ENCODE results near the gene TRMT61A.

Gene TRMT61A

GRCh38 chr14:103543140-103543539 is 14.1 kb downstream of the TRMT61A start:
- H4K20me1 ChIP-seq (ENCODE audit: low read depth, low read length), result no peaks in the 10 kb centered on the region

GRCh38 chr14:103543721-103544387 is 14.9 kb downstream of the TRMT61A start:
- Histone ChIP-seq H2AFZ (ENCODE audit: low read depth, low read length, severe bottlenecking) (no peak overlapping the region), H3K9me3 (ENCODE audit: insufficient read depth, low read length) (no peaks in the 10 kb centered on the region), H3K9ac (ENCODE audit: low read length) (no peak overlapping the region), H3K4me3 (ENCODE audit: insufficient read depth, low read length, poor library complexity, severe bottlenecking) (no peak overlapping the region), H3K9me2 (replicated peaks; ENCODE audit: insufficient read depth, low read length) (no peaks in the 10 kb centered on the region), H3K36me3 (ENCODE audit: low read length) (no peaks in the 10 kb centered on the region), H3K27ac (ENCODE audit: low read depth, low read length) (no peak overlapping the region), H4K20me1 (ENCODE audit: low read depth, low read length) (no peaks in the 10 kb centered on the region), H3F3A (ENCODE audit: insufficient read depth) (no peaks in the 10 kb centered on the region), H3K79me2 (ENCODE audit: insufficient read depth, low read length) (no peaks in the 10 kb centered on the region), H3K4me2 (ENCODE audit: low read depth, low read length, poor library complexity, severe bottlenecking) (no peak overlapping the region), H3K27me3 (ENCODE audit: low read length) (no peaks in the 10 kb centered on the region)
- TF ChIP-seq EZH2phosphoT487 (conservative IDR thresholded peaks at IDR 0.05; ENCODE audit: low read length) (no peak), CTCF (IDR thresholded peaks at IDR 0.05; ENCODE audit: insufficient read depth, low read length, poor library complexity, severe bottlenecking) (no peak)

More at GRCh38 chr14:103543140-103543539, 14.1 kb downstream of the TRMT61A start:
- H3K36me3 ChIP-seq (ENCODE audit: low read length), result no peaks in the 10 kb centered on the region
- H3K9me2 ChIP-seq (replicated peaks; ENCODE audit: insufficient read depth, low read length), result no peaks in the 10 kb centered on the region
- H3K4me2 ChIP-seq (ENCODE audit: low read depth, low read length, poor library complexity, severe bottlenecking), result no peak overlapping the region
- no peaks in the 10 kb centered on the region for H3F3A ChIP-seq (ENCODE audit: insufficient read depth)
- no peak overlapping the region for H3K4me3 ChIP-seq (ENCODE audit: insufficient read depth, low read length, poor library complexity, severe bottlenecking)
- no peak overlapping the region for H2AFZ ChIP-seq (ENCODE audit: low read depth, low read length, severe bottlenecking)
- no peaks in the 10 kb centered on the region for H3K9me3 ChIP-seq (ENCODE audit: insufficient read depth, low read length)
- no peaks in the 10 kb centered on the region for H3K79me2 ChIP-seq (ENCODE audit: insufficient read depth, low read length)
- TF ChIP-seq CTCF (IDR thresholded peaks at IDR 0.05; ENCODE audit: insufficient read depth, low read length, poor library complexity, severe bottlenecking) (no peak), EZH2phosphoT487 (conservative IDR thresholded peaks at IDR 0.05; ENCODE audit: low read length) (no peak)
- H3K27me3 ChIP-seq (ENCODE audit: low read length), result no peaks in the 10 kb centered on the region
- no peak overlapping the region for H3K27ac ChIP-seq (ENCODE audit: low read depth, low read length)
- H3K9ac ChIP-seq (ENCODE audit: low read length), result no peak overlapping the region

DNA sequence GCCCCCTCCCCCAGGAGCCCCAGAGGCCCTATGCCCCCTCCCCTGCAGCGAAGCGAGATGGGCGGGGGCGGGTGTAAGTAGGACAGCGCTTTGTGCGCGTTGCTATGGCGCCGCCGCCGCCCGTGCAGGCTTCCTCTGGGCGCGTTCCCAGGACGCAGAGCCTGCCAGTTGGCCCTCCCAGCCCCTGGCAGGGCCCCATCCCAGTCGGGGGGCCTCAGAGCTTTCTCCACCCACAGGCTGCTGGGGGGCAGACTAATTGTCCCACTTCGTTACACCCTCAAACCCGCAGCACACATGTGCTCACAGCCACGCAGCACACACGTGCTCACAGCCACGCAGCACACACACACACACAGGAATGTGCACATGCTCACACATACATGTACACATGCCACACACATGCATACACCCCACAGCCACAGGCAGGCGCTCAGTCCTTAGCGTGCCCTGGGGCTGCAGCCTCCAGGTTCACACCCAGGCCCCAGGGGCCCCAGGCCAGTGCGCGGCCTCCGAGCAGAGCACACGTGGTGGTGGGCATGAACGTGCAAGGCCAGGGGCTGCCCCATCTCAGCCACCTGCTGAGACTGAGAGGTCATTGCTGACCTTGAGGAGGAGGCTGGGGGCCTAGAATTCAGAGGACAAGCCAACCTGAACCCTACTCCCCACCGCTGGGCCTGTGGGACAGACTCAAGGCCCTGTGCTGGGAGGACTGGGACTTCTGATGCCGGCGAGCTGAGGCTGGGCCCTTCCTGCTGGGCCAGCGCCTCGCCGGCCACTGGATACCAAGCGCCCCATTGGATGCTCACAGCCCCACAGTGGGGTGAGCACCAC is 15.6 kb downstream of the TRMT61A start:
- H3K27me3 ChIP-seq (ENCODE audit: low read length), result no peaks in the 10 kb centered on the region
- no peaks in the 10 kb centered on the region for H4K20me1 ChIP-seq (ENCODE audit: low read depth, low read length)
- no peaks in the 10 kb centered on the region for H3K9me2 ChIP-seq (replicated peaks; ENCODE audit: insufficient read depth, low read length)
- H3K9me3 ChIP-seq (ENCODE audit: insufficient read depth, low read length), result no peaks in the 10 kb centered on the region
- TF ChIP-seq EZH2phosphoT487 (conservative IDR thresholded peaks at IDR 0.05; ENCODE audit: low read length), result no peak
- no peak for TF ChIP-seq CTCF (IDR thresholded peaks at IDR 0.05; ENCODE audit: insufficient read depth, low read length, poor library complexity, severe bottlenecking)
- no peak overlapping the region for H3K9ac ChIP-seq (ENCODE audit: low read length)
- H3K4me2 ChIP-seq (ENCODE audit: low read depth, low read length, poor library complexity, severe bottlenecking), result no peak overlapping the region
- no peaks in the 10 kb centered on the region for H3F3A ChIP-seq (ENCODE audit: insufficient read depth)
- no peak overlapping the region for H2AFZ ChIP-seq (ENCODE audit: low read depth, low read length, severe bottlenecking)
- no peaks in the 10 kb centered on the region for H3K36me3 ChIP-seq (ENCODE audit: low read length)
- H3K4me3 ChIP-seq (ENCODE audit: insufficient read depth, low read length, poor library complexity, severe bottlenecking), result no peak overlapping the region
- H3K27ac ChIP-seq (ENCODE audit: low read depth, low read length), result no peak overlapping the region
- no peaks in the 10 kb centered on the region for H3K79me2 ChIP-seq (ENCODE audit: insufficient read depth, low read length)

Data from SU-DHL-6 (cell line).